GM12872 (cell line): Measurements from ENCODE around the gene PBRM1.

Experiments used
- TF ChIP-seq, protein P1 (sequence below): IDR thresholded peaks from 3 replicates; pipeline ENCODE4 v1.5.1; 2011; ENCODE audit warnings: low read depth, mild to moderate bottlenecking, low read length, moderate library complexity; ENCODE audit not compliant: insufficient read depth

Gene PBRM1

DNA sequence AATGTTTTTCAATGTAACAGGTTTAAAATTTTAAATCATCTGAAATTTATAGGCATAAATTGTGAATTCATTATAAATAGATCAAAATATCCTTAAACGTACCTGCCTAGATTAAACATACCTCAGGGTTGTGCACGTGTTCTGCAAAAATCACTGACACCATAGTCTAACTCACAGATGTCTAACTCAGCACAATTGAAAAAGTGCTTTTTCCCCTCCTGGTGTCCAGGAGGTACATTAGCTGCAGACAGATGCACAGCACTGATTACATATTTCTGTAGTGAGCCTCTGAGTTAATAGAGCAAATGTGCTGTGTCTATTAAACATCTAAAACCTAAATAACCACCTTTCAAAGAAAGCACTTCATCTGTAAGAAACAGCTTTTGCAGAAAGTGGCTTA, 138.6 kb downstream of the PBRM1 start:
- TF ChIP-seq, protein P1, sequence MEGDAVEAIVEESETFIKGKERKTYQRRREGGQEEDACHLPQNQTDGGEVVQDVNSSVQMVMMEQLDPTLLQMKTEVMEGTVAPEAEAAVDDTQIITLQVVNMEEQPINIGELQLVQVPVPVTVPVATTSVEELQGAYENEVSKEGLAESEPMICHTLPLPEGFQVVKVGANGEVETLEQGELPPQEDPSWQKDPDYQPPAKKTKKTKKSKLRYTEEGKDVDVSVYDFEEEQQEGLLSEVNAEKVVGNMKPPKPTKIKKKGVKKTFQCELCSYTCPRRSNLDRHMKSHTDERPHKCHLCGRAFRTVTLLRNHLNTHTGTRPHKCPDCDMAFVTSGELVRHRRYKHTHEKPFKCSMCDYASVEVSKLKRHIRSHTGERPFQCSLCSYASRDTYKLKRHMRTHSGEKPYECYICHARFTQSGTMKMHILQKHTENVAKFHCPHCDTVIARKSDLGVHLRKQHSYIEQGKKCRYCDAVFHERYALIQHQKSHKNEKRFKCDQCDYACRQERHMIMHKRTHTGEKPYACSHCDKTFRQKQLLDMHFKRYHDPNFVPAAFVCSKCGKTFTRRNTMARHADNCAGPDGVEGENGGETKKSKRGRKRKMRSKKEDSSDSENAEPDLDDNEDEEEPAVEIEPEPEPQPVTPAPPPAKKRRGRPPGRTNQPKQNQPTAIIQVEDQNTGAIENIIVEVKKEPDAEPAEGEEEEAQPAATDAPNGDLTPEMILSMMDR, result no peak

DNA sequence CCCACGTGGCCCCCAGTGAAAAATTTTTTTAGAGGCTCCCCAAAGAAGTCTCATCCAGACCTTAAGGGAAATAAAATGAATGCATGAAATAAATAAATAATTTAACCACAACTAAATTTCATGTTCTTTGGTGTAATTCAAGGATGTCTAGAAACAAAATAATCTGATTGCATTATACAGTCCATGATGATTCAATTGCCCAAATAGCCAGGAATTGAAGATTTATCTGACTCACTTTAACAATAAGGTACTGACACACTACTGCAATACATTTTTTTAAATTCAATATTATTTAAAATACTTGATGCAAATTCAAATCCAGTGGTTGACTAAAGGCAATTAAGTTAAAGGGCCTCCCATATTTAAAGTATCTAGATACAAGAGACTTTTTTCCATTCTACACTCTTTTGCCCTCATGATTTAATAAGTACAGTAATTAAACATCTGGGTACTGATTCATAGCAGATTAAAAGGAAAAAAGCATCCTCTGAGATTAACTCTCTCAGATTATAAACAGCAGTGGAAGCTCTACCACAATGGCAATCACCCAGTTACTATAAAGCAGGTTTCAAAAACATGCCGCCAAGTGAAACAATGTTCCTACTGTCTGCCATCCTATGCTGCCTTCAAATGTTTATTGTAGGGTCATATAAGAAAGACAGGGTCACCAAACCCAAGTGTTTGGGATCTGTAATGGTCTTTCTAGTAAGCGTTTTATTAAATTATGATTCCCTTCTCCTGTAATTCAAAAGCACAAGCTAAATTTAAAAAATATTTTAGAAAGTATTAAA, 139.4 kb downstream of the PBRM1 start:
- TF ChIP-seq, protein P1, result no peak

DNA sequence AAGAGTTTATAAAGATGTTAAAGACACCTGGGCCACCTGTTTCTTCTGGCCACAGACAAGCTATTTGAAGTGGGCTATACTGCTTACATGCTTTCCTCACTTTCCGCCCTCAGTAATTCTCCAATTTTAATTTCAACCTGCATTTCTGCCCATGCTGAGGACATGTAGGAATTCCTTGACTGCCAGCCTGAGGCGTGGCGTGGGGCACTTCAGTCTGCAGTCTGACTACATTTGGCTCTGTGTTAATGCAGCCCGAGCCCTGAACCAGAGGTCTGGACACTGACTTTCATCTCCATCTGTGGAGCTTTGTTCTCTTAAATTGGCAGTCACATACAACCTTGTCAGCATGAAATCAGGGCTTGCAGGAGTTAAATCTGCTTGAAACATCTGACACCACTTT, 140.8 kb downstream of the PBRM1 start:
- TF ChIP-seq, protein P1, result no peak

DNA sequence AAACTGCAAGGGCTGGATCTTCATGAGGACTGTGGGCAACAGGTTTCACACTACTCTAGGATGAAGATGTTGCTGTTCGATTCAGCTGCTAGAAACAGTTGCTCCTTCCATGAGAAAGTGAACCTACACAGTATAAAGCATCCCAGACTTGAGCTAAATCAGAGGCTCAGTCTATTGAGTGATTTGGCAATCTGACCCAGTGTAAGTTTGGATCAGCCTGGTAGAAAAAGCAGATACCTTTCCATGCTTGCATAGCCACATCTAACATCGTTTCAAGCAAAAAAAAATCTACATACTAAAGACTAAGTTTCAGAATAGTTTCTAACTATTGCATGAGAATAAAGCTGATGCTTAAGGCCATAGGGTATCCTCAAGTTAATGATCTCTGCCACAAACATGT, 144.7 kb downstream of the PBRM1 start:
- TF ChIP-seq, protein P1, result no peak

DNA sequence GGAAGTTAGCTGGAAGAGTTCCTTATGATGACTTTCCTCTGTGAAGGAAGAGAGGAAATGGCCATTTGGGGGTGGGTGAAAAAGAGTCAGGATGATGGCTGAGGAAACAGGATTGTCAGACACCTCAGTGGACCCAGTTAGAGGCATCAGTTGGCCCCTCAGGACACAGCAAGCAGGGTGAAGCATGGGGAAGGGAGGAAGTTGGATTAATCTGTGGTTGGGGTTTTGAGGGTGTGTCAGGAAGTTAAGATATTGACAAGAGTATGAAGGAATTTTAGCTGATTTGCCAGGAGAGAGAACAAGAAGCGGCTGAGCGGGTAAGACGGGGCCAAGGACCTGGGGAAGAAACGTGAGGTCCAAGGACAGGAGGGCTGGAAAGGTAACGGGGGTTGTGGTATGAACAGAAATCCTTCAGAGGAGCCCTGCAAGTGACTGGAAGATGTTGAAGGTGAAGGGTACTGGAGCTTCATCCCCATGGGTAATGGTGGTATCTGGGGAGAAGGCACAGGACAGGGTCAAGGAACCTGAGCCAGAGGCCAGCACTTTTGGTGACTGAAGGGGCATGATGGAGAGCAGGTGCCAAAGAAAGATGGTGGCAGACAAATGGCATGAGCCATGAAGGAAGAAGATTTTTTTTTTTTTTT, 146.6 kb downstream of the PBRM1 start:
- TF ChIP-seq, protein P1, result no peak

DNA sequence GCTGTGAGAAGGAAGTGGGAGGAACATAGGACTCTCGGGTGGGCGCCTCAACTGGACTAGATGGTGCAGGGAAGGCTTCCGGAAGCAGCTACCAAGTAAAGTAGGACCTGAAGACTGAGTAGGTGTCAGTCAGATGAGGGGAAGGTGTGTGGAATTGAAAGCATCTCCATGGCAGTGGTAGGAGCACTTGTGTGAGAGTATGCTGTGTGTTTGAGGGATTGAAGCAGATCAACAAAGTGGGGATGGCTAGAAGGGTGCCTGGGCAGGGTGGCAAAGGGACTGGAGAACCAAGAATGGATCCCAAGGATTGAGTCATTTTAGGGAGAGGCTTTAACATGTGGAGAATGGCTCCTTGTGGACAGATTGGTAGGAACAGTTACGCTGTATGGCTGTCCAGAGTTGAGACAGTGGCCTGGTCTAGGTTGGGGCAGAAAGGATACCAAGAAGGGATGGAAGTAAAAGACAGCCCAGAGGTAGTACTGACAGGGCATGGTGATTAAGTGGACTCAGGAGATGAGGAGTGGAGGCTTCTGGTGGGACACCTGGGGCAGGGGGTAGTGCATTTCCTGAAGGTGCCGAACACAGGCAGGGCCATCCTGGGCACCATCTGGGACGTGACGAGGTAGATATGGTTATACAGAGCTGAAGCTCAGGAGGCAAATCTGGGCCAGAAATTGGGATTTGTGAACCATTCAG, 147.8 kb downstream of the PBRM1 start:
- TF ChIP-seq, protein P1, result no peak

DNA sequence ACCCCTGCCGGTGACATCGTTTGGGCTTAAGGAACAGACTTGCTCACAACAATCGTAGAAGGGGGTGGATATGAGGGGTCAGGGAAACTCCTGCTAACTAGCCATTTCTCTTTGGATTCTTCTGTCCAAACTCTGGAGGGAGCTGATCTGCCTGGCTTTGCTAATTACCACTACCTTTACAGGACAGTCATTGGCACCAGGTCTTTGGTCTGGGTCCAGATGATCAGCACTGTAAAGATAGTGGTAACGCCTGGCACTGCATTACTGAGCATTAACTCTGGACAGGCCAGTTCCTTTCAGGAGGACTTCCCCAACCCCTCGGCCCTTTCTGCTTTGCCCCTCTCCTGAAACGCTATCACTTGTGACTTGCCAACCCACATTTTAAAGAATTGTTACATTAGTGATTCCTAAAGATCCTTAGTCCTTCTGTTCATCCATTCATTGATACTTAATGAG, 148.5 kb downstream of the PBRM1 start:
- TF ChIP-seq, protein P1, result no peak; the same call in 2 of the 3 replicates
